WTC11 (cell line): ENCODE data around the gene AKT1.

Experiments used
- ATF2 ChIP-seq: sonication (generic); formaldehyde crosslinking; IDR thresholded peaks from 2 replicates; pipeline ENCODE4 v1.8.1; 2022; ENCODE audit warnings: low read depth, missing genetic modification reagents, borderline replicate concordance
- CTCF ChIP-seq: fragments of 200-600 bp; IDR thresholded peaks from 2 replicates; pipeline ENCODE4 v1.8.0; 2022; ENCODE audit warnings: antibody characterized with exemption
- GABPB1 ChIP-seq: sonication (generic); formaldehyde crosslinking; IDR thresholded peaks from 2 replicates; pipeline ENCODE4 v1.8.1; 2023; ENCODE audit warnings: mild to moderate bottlenecking, missing genetic modification reagents
- MAX ChIP-seq: sonication (generic); formaldehyde crosslinking; IDR thresholded peaks from 2 replicates; pipeline ENCODE4 v1.8.0; 2022; ENCODE audit warnings: mild to moderate bottlenecking, missing genetic modification reagents
- PRDM15 ChIP-seq: sonication (generic); formaldehyde crosslinking; IDR thresholded peaks from 2 replicates; pipeline ENCODE4 v1.8.0; 2022; ENCODE audit warnings: missing genetic modification reagents

GRCh38 chr14:104794631-104794992 lies 936 bp downstream of the AKT1 start:
- TF ChIP-seq GABPB1 (CRISPR knock-in tag), result no peak
- no peak for TF ChIP-seq MAX (CRISPR knock-in tag)
- TF ChIP-seq CTCF, result no peak
- TF ChIP-seq ATF2 (CRISPR knock-in tag), result no peak
- no peak for TF ChIP-seq PRDM15 (CRISPR knock-in tag)
